SJSA1 (cell line): ENCODE results near the gene GRIP1. TPM values are rescaled to one million over a fixed set of nuclear protein-coding genes. Genes with fewer than 3 reads are reported as not detected.
A peak's percentile ranks its signal among the peaks of the same experiment; 100 is the strongest.

ENCODE experiments used
- DNase-seq, 2 experiments: peaks; one replicate each; pipeline ENCODE4 v3.0.0-alpha.2; 2015 to 2020; ENCODE audit warnings: low spot score in 2 of 2, low read depth in 1 of 2
- H3K27ac ChIP-seq: fragments of 250-450 bp; sonication (Bioruptor Pico); 2 replicates; pipeline ENCODE4 v1.5.1; 2020; ENCODE audit warnings: mild to moderate bottlenecking, moderate library complexity
- H3K27me3 ChIP-seq: fragments of 250-450 bp; sonication (Bioruptor Pico); replicated peaks from 2 replicates; pipeline ENCODE4 v1.5.1; 2020; ENCODE audit warnings: mild to moderate bottlenecking, moderate library complexity
- H3K36me3 ChIP-seq: fragments of 250-450 bp; sonication (Bioruptor Pico); 2 replicates; pipeline ENCODE4 v1.5.1; 2020; ENCODE audit warnings: mild to moderate bottlenecking
- H3K4me1 ChIP-seq: fragments of 250-450 bp; sonication (Bioruptor Pico); replicated peaks from 2 replicates; pipeline ENCODE4 v1.6.1; 2021; ENCODE audit warnings: mild to moderate bottlenecking
- H3K4me3 ChIP-seq: fragments of 250-450 bp; sonication (Bioruptor Pico); 2 replicates; pipeline ENCODE4 v1.5.1; 2020; ENCODE audit warnings: mild to moderate bottlenecking
- H3K9me3 ChIP-seq: fragments of 250-450 bp; sonication (Bioruptor Pico); replicated peaks from 2 replicates; pipeline ENCODE4 v1.5.1; 2020; ENCODE audit warnings: mild to moderate bottlenecking
- total RNA-seq: library from RNA; depleted of rRNA; stranded (reverse); fragments of >200 nt; shearing (Covaris generic); gene quantifications from 2 replicates; pipeline ENCODE4 v1.2.3, GENCODE V29; 2014

The GRIP1 gene
- total RNA-seq, 1 experiment from 2014 or later, result 3.5 TPM

GRCh38 chr12:66548338-66549049, 130.4 kb downstream of the GRIP1 start:
- Histone ChIP-seq H3K27ac (no peak overlapping the region), H3K36me3 (no peaks in the 10 kb centered on the region), H3K4me3 (no peak overlapping the region), H3K4me1 (no peaks in the 10 kb centered on the region), H3K27me3 (no peaks in the 10 kb centered on the region), H3K9me3 (no peaks in the 10 kb centered on the region)
- DNase-seq, result no peak

- no peak overlapping the region for H3K4me3 ChIP-seq
- DNase-seq, result no peak
- H3K36me3 ChIP-seq, result no peaks in the 10 kb centered on the region
- H3K4me1 ChIP-seq, result no peaks in the 10 kb centered on the region
- H3K27me3 ChIP-seq, result no peaks in the 10 kb centered on the region
- no peaks in the 10 kb centered on the region for H3K9me3 ChIP-seq
- no peak overlapping the region for H3K27ac ChIP-seq
Measured at GRCh38 chr12:66541426-66541825, 137.4 kb downstream of the GRIP1 start.

- H3K4me3 ChIP-seq, result no peak overlapping the region
- no peaks in the 10 kb centered on the region for H3K4me1 ChIP-seq
- H3K27ac ChIP-seq, result no peak overlapping the region
- no peaks in the 10 kb centered on the region for H3K9me3 ChIP-seq
- DNase-seq, result no peak
- H3K36me3 ChIP-seq, result no peaks in the 10 kb centered on the region
- no peaks in the 10 kb centered on the region for H3K27me3 ChIP-seq
Measured at GRCh38 chr12:66539431-66539830, 139.4 kb downstream of the GRIP1 start.

- H3K27ac ChIP-seq, result no peak overlapping the region
- H3K4me1 ChIP-seq, result no peaks in the 10 kb centered on the region
- no peaks in the 10 kb centered on the region for H3K27me3 ChIP-seq
- DNase-seq, result no peak
- no peaks in the 10 kb centered on the region for H3K36me3 ChIP-seq
- H3K9me3 ChIP-seq, result no peaks in the 10 kb centered on the region
- H3K4me3 ChIP-seq, result no peak overlapping the region
Measured at GRCh38 chr12:66538970-66539369, 139.9 kb downstream of the GRIP1 start.

- Histone ChIP-seq H3K4me1 (no peaks in the 10 kb centered on the region), H3K4me3 (no peak overlapping the region), H3K27ac (no peak overlapping the region), H3K36me3 (no peaks in the 10 kb centered on the region), H3K9me3 (no peaks in the 10 kb centered on the region), H3K27me3 (no peaks in the 10 kb centered on the region)
- DNase-seq, result no peak
Measured at GRCh38 chr12:66537876-66538275, 141.0 kb downstream of the GRIP1 start.

- Histone ChIP-seq H3K27ac (no peak overlapping the region), H3K9me3 (no peaks in the 10 kb centered on the region), H3K27me3 (no peaks in the 10 kb centered on the region), H3K36me3 (no peaks in the 10 kb centered on the region), H3K4me3 (no peak overlapping the region), H3K4me1 (no peaks in the 10 kb centered on the region)
- no peak for DNase-seq
Measured at GRCh38 chr12:66533767-66534166, 145.1 kb downstream of the GRIP1 start.

GRCh38 chr12:66531766-66532165, 147.1 kb downstream of the GRIP1 start:
- DNase-seq, result no peak
- Histone ChIP-seq H3K27me3 (no peaks in the 10 kb centered on the region), H3K9me3 (no peaks in the 10 kb centered on the region), H3K27ac (no peak overlapping the region), H3K4me1 (no peaks in the 10 kb centered on the region), H3K36me3 (no peaks in the 10 kb centered on the region), H3K4me3 (no peak overlapping the region)

- no peaks in the 10 kb centered on the region for H3K27me3 ChIP-seq
- H3K9me3 ChIP-seq, result no peaks in the 10 kb centered on the region
- DNase-seq, result no peak
- H3K27ac ChIP-seq, result no peak overlapping the region
- no peaks in the 10 kb centered on the region for H3K4me1 ChIP-seq
- no peak overlapping the region for H3K4me3 ChIP-seq
- no peaks in the 10 kb centered on the region for H3K36me3 ChIP-seq
Measured at GRCh38 chr12:66529934-66530333, 148.9 kb downstream of the GRIP1 start.

GRCh38 chr12:66516561-66516960, 162.3 kb downstream of the GRIP1 start:
- no peak overlapping the region for H3K27ac ChIP-seq
- no peak overlapping the region for H3K4me3 ChIP-seq
- H3K4me1 ChIP-seq, result no peaks in the 10 kb centered on the region
- H3K9me3 ChIP-seq, result no peaks in the 10 kb centered on the region
- H3K36me3 ChIP-seq, result no peaks in the 10 kb centered on the region
- no peak for DNase-seq
- no peaks in the 10 kb centered on the region for H3K27me3 ChIP-seq

- Histone ChIP-seq H3K36me3 (no peaks in the 10 kb centered on the region), H3K9me3 (no peaks in the 10 kb centered on the region), H3K4me1 (no peaks in the 10 kb centered on the region), H3K4me3 (no peak overlapping the region), H3K27me3 (no peaks in the 10 kb centered on the region), H3K27ac (no peak overlapping the region)
- no peak for DNase-seq
Measured at GRCh38 chr12:66516133-66516532, 162.7 kb downstream of the GRIP1 start.

GRCh38 chr12:66514581-66514980, 164.3 kb downstream of the GRIP1 start:
- peak in 1 of 2 experiments; percentile 1 for DNase-seq
- no peak overlapping the region for H3K27ac ChIP-seq
- no peaks in the 10 kb centered on the region for H3K4me1 ChIP-seq
- H3K36me3 ChIP-seq, result no peaks in the 10 kb centered on the region
- no peak overlapping the region for H3K4me3 ChIP-seq
- no peaks in the 10 kb centered on the region for H3K27me3 ChIP-seq
- no peaks in the 10 kb centered on the region for H3K9me3 ChIP-seq

- Histone ChIP-seq H3K4me1 (no peaks in the 10 kb centered on the region), H3K36me3 (no peaks in the 10 kb centered on the region), H3K27ac (no peak overlapping the region), H3K9me3 (no peaks in the 10 kb centered on the region; the same call in 1 of the 2 replicates), H3K27me3 (no peaks in the 10 kb centered on the region), H3K4me3 (no peak overlapping the region)
- no peak for DNase-seq
Measured at GRCh38 chr12:66508025-66508424, 170.9 kb downstream of the GRIP1 start.

GRCh38 chr12:66503746-66504145, 175.1 kb downstream of the GRIP1 start:
- H3K4me3 ChIP-seq, result no peak overlapping the region
- DNase-seq, result no peak
- H3K27me3 ChIP-seq, result no peaks in the 10 kb centered on the region
- no peaks in the 10 kb centered on the region for H3K4me1 ChIP-seq
- no peaks in the 10 kb centered on the region; the same call in 1 of the 2 replicates for H3K9me3 ChIP-seq
- H3K27ac ChIP-seq, result no peak overlapping the region
- H3K36me3 ChIP-seq, result no peaks in the 10 kb centered on the region

- no peak overlapping the region for H3K4me3 ChIP-seq
- H3K36me3 ChIP-seq, result no peaks in the 10 kb centered on the region
Measured at GRCh38 chr12:66502911-66503310, 176.0 kb downstream of the GRIP1 start.

GRCh38 chr12:66500841-66501240, 178.0 kb downstream of the GRIP1 start:
- no peak for DNase-seq
- no peak overlapping the region for H3K27ac ChIP-seq
- H3K4me3 ChIP-seq, result no peak overlapping the region
- no peaks in the 10 kb centered on the region for H3K4me1 ChIP-seq
- H3K27me3 ChIP-seq, result 0 out of 2 replicates have a peak, but pooled peaks cover 3% of the 10 kb centered on the region
- no peaks in the 10 kb centered on the region for H3K36me3 ChIP-seq
- no peaks in the 10 kb centered on the region for H3K9me3 ChIP-seq

More at GRCh38 chr12:66502911-66503310, 176.0 kb downstream of the GRIP1 start:
- DNase-seq, result no peak
- no peaks in the 10 kb centered on the region for H3K4me1 ChIP-seq
- no peaks in the 10 kb centered on the region; the same call in 1 of the 2 replicates for H3K9me3 ChIP-seq
- no peak overlapping the region for H3K27ac ChIP-seq
- H3K27me3 ChIP-seq, result no peaks in the 10 kb centered on the region
